ENCODE measurements around the gene EARS2. TPM values are rescaled to one million over a fixed set of nuclear protein-coding genes. Genes with fewer than 3 reads are reported as not detected.
"Not testable (repeated sequence)": the region's sequence is repeated elsewhere in the genome, so short reads cannot be mapped to it uniquely, and the experiment has no call there.

EARS2 gene
- polyA plus RNA-seq, 2 donors, result 12.1 to 12.8 TPM

DNA sequence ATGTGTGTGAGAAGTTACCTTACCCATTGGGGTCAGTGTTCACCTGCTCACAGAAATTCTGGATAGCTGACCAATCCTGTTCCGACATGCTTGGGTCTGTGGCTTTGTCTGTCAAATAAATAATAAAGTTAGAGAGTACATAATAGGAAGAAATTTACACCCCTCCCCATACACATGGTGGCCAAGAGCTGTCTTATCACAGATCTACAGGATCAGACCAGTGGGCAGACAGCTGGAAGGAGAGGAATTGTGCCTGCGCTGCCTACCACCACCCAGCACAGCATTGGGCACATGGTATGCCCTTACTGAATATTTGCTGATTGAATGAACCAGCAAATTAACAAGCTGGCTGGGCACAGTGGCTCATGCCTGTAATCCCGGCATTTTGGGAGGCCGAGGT is 61.5 kb downstream of the EARS2 start:
- Histone ChIP-seq H3K9me3 (ENCODE audit: control insufficient read depth in 2 of 2, insufficient read depth in 1 of 2, low read depth in 1 of 2, low read length in 1 of 2) (no peaks in the 10 kb centered on the region), H3K27ac (ENCODE audit: low read depth in 2 of 2, low read length in 1 of 2) (no peak overlapping the region), H3K4me3 (ENCODE audit: low read depth in 1 of 2, low read length in 2 of 2) (no peak overlapping the region), H3K27me3 (ENCODE audit: control insufficient read depth in 1 of 2, insufficient read depth in 2 of 2, low read length in 2 of 2) (no peaks in the 10 kb centered on the region), H3K4me1 (ENCODE audit: control insufficient read depth in 2 of 2, insufficient read depth in 2 of 2, low read length in 1 of 2) (peaks cover 2 to 20% of the 10 kb centered on the region in 2 donors), H3K36me3 (ENCODE audit: control insufficient read depth in 2 of 2, insufficient read depth in 2 of 2, low read length in 1 of 2) (peaks cover 11 to 18% of the 10 kb centered on the region in 2 donors)
- WGBS, 2 donors, result 94 to 96% methylated on average over 4 of the region's 4 CpGs

DNA sequence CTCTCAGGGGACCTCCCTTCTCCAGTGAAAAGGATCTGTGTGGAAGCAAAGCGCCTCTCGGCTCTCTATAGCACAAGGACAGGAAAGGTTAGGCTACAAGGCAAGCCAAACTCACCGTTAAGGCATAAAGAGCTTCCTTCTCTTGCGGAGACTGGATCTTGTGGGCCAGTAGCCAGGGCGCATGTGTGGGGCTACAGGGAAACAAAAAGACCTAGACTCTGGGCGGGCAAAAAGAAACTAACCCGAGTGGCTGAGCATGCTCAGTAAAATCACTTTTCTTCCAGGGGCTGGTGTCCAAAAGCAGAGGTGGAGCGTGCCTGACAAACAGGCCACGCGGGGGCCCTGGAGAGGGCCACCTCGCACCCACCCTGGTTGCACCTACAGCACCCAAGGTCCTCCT is 63.0 kb downstream of the EARS2 start:
- Histone ChIP-seq H3K9me3 (ENCODE audit: control insufficient read depth in 2 of 2, insufficient read depth in 1 of 2, low read depth in 1 of 2, low read length in 1 of 2) (no peaks in the 10 kb centered on the region), H3K27me3 (ENCODE audit: control insufficient read depth in 1 of 2, insufficient read depth in 2 of 2, low read length in 2 of 2) (no peaks in the 10 kb centered on the region), H3K27ac (ENCODE audit: low read depth in 2 of 2, low read length in 1 of 2) (peak overlapping the region in 1 of 2 donors; percentile 47), H3K4me3 (ENCODE audit: low read depth in 1 of 2, low read length in 2 of 2) (no peak overlapping the region), H3K36me3 (ENCODE audit: control insufficient read depth in 2 of 2, insufficient read depth in 2 of 2, low read length in 1 of 2) (peaks cover 11 to 20% of the 10 kb centered on the region in 2 donors), H3K4me1 (ENCODE audit: control insufficient read depth in 2 of 2, insufficient read depth in 2 of 2, low read length in 1 of 2) (peaks cover 2 to 14% of the 10 kb centered on the region in 2 donors)
- WGBS, 2 donors, result 80 to 90% methylated on average over 11 of the region's 11 CpGs

DNA sequence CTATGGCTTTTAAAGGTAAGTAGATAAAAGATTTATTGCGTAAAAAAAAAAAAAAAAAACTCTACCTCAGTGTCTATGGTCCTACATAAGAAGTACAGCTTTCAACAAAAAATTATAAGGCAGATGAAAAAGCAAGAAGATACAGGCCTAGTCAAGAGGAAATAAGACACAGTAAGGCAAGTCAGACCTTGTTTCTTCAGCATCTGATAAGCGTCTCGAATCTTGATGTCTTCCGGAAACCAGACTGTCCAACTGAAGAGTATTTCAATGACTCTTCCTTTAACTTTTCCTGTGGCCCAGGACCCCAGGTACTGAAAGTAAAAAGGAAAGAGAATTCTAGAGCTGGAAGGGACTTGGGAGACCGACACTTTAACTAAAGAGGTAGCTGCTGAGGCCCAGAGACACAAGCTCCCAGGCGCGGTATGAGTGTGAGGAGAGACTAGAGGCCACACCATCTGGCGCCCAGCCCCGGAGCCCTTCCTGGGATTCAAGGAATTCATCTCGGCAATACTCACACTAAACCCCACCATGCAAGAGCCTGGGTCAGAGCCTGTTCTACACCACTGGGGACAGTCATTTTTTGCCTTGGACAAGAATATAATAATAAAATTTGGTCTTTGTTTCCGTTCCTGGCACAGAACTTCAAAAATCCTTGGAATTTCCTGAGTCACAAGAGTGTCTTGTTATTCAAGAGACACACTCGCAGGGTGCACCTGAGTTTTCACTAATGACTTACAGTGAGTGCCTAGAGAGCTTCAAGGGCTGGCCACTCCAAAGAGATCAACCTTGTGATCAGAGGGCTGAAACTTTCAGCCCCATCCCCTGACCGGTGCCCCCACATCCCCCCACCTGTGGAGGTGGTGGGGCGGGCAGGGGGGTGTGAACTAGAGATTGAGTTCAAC is 65.4 kb downstream of the EARS2 start:
- WGBS, 2 donors, result 67 to 69% methylated on average over 14 of the region's 14 CpGs
- H3K36me3 ChIP-seq (ENCODE audit: control insufficient read depth in 2 of 2, insufficient read depth in 2 of 2, low read length in 1 of 2), result peaks cover 20 to 36% of the 10 kb centered on the region in 2 donors
- H3K27ac ChIP-seq (ENCODE audit: low read depth in 2 of 2, low read length in 1 of 2), result peak overlapping the region; percentile 6 to 76

DNA sequence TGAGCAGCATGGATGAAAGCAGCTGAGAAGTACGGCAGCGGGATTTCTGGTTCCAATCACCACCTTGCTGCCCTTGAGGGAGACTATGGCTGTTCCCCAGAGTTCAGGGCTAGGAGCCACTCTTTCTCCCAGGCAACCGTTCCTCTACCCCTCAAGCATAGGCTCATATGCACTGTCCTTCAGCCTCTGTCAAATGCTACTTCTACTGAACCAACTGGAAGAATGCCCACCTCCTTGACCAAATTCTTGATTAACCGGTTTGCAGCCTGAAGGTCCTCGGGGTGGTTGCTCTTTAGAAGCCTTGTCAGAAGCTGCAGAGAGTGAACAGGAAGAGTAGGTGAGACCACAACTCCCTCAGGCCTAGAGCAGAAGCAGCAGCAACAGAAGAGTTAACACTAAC is 70.7 kb downstream of the EARS2 start:
- peaks cover 26 to 40% of the 10 kb centered on the region in 2 donors for H3K36me3 ChIP-seq (ENCODE audit: control insufficient read depth in 2 of 2, insufficient read depth in 2 of 2, low read length in 1 of 2)
- H3K27ac ChIP-seq (ENCODE audit: low read depth in 2 of 2, low read length in 1 of 2), result no peak overlapping the region
- H3K9me3 ChIP-seq (ENCODE audit: control insufficient read depth in 2 of 2, insufficient read depth in 1 of 2, low read depth in 1 of 2, low read length in 1 of 2), result no peaks in the 10 kb centered on the region
- WGBS, 2 donors, result 55 to 61% methylated on average over 5 of the region's 5 CpGs
- no peaks in the 10 kb centered on the region for H3K27me3 ChIP-seq (ENCODE audit: control insufficient read depth in 1 of 2, insufficient read depth in 2 of 2, low read length in 2 of 2)
- no peak overlapping the region for H3K4me3 ChIP-seq (ENCODE audit: low read depth in 1 of 2, low read length in 2 of 2)
- H3K4me1 ChIP-seq (ENCODE audit: control insufficient read depth in 2 of 2, insufficient read depth in 2 of 2, low read length in 1 of 2), result peaks cover 0 to 3% of the 10 kb centered on the region in 2 donors

More for the DNA sequence above, 65.4 kb downstream of the EARS2 start:
- Histone ChIP-seq H3K4me3 (ENCODE audit: low read depth in 1 of 2, low read length in 2 of 2) (no peak overlapping the region), H3K9me3 (ENCODE audit: control insufficient read depth in 2 of 2, insufficient read depth in 1 of 2, low read depth in 1 of 2, low read length in 1 of 2) (no peaks in the 10 kb centered on the region), H3K4me1 (ENCODE audit: control insufficient read depth in 2 of 2, insufficient read depth in 2 of 2, low read length in 1 of 2) (peaks cover 5 to 7% of the 10 kb centered on the region in 2 donors), H3K27me3 (ENCODE audit: control insufficient read depth in 1 of 2, insufficient read depth in 2 of 2, low read length in 2 of 2) (no peaks in the 10 kb centered on the region)

DNA sequence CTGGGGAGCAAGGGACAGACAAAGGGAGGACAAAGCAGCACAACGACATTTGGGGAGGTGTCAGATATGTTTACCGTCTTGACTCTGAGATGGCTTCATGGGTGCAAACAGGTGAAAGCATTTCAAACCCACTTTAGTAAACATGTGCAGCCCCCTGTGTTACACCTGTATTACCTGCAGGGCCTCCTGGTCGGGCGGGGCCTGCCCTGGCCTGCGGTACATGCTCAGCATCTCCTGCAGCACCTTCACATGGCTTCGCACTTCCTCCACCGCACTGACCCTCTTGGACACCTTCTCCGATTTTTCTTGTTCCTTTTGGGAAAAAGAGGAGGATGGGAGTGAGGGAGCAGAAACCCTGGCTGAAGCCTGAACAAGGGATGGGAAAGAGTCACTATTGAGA is 71.3 kb downstream of the EARS2 start:
- Histone ChIP-seq H3K9me3 (ENCODE audit: control insufficient read depth in 2 of 2, insufficient read depth in 1 of 2, low read depth in 1 of 2, low read length in 1 of 2) (no peaks in the 10 kb centered on the region), H3K36me3 (ENCODE audit: control insufficient read depth in 2 of 2, insufficient read depth in 2 of 2, low read length in 1 of 2) (peaks cover 26 to 41% of the 10 kb centered on the region in 2 donors), H3K4me1 (ENCODE audit: control insufficient read depth in 2 of 2, insufficient read depth in 2 of 2, low read length in 1 of 2) (peaks cover 0 to 3% of the 10 kb centered on the region in 2 donors), H3K27me3 (ENCODE audit: control insufficient read depth in 1 of 2, insufficient read depth in 2 of 2, low read length in 2 of 2) (no peaks in the 10 kb centered on the region), H3K4me3 (ENCODE audit: low read depth in 1 of 2, low read length in 2 of 2) (no peak overlapping the region), H3K27ac (ENCODE audit: low read depth in 2 of 2, low read length in 1 of 2) (no peak overlapping the region)
- 94 to 95% methylated on average over 8 of the region's 8 CpGs for WGBS, 2 donors

DNA sequence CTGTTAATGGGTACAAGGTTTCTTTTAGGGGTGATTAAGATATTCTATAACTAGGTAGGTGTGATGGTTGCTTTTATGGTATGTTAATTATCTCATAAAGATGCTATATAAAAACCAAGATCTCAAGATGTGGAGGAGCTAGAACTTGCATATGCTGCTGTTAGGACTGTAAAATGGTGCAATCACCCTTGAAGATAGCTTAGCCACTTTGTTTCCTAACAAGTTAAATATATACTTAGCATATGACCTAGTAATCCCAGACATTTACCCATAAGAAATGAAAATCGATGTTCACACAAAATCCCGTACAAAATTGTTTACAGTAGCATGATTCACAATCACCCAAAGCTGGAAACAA is 71.9 kb downstream of the EARS2 start:
- H3K27me3 ChIP-seq (ENCODE audit: control insufficient read depth in 1 of 2, insufficient read depth in 2 of 2, low read length in 2 of 2), result no peaks in the 10 kb centered on the region
- 75 to 84% methylated on average over 2 of the region's 2 CpGs for WGBS, 2 donors
- H3K9me3 ChIP-seq (ENCODE audit: control insufficient read depth in 2 of 2, insufficient read depth in 1 of 2, low read depth in 1 of 2, low read length in 1 of 2), result no peaks in the 10 kb centered on the region
- H3K36me3 ChIP-seq (ENCODE audit: control insufficient read depth in 2 of 2, insufficient read depth in 2 of 2, low read length in 1 of 2), result peaks cover 26 to 46% of the 10 kb centered on the region in 2 donors
- H3K27ac ChIP-seq (ENCODE audit: low read depth in 2 of 2, low read length in 1 of 2), result no peak overlapping the region
- H3K4me1 ChIP-seq (ENCODE audit: control insufficient read depth in 2 of 2, insufficient read depth in 2 of 2, low read length in 1 of 2), result peaks cover 0 to 3% of the 10 kb centered on the region in 2 donors
- H3K4me3 ChIP-seq (ENCODE audit: low read depth in 1 of 2, low read length in 2 of 2), result no peak overlapping the region

DNA sequence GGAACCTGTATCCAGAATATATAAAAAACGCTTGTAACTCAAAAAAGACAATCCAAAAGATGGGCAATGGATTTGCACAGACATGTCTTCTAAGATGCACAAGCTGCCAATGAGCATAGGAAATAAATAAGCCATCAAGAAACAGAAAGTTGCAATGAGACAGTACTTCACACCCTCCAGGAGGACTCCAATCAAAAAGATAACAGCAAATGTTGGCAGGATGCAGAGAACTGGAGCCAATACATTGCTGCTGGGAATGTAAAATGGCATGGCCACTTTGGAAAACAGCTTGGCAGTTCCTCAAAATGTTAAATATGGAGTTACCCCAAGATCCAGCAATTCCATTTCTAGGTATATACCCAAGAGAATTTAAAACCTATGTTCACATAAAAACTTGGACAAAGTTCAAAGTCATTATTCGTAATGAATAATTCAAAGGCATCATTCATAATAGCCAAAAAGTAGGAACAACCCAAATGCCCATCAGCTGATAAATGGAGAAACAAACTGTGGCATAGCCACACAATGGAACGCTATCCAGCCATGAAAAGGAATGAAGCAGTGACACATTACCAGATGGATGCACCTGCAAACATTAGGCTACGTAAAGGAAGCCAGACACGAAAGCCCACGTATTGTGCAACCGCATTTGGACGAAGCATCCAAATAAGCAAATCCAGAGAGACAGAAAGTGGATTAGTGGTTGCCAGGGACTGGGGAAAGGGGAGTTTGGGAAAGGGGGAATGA is 72.5 kb downstream of the EARS2 start:
- H3K4me1 ChIP-seq (ENCODE audit: control insufficient read depth in 2 of 2, insufficient read depth in 2 of 2, low read length in 1 of 2), result peaks cover 0 to 3% of the 10 kb centered on the region in 2 donors
- H3K4me3 ChIP-seq (ENCODE audit: low read depth in 1 of 2, low read length in 2 of 2), result no peak overlapping the region
- peaks cover 0 to under 1% of the 10 kb centered on the region in 2 donors for H3K9me3 ChIP-seq (ENCODE audit: control insufficient read depth in 2 of 2, insufficient read depth in 1 of 2, low read depth in 1 of 2, low read length in 1 of 2)
- H3K36me3 ChIP-seq (ENCODE audit: control insufficient read depth in 2 of 2, insufficient read depth in 2 of 2, low read length in 1 of 2), result peaks cover 29 to 49% of the 10 kb centered on the region in 2 donors
- 76% methylated on average over 8 of the region's 8 CpGs for WGBS, 2 donors
- H3K27me3 ChIP-seq (ENCODE audit: control insufficient read depth in 1 of 2, insufficient read depth in 2 of 2, low read length in 2 of 2), result no peaks in the 10 kb centered on the region
- no peak overlapping the region for H3K27ac ChIP-seq (ENCODE audit: low read depth in 2 of 2, low read length in 1 of 2)

DNA sequence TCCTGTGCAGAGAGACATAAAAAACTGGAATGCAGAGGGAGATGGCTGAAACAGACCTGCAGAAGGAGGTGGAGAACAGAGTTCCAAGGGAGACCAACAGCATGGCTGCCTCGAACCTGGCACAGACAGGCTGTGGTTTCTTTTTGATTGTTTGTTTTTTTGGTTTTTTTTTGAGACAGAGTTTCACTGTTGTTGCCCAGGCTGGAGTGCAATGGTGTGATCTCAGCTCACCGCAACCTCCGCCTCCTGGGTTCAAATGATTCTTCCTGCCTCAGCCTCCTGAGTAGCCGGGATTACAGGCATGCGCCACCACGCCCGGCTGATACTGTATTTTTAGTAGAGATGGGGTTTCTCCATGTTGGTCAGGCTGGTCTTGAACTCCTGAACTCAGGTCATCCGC is 73.7 kb downstream of the EARS2 start:
- not testable (repeated sequence) for H3K27ac ChIP-seq (ENCODE audit: low read depth in 2 of 2, low read length in 1 of 2); H3K4me1 ChIP-seq (ENCODE audit: control insufficient read depth in 2 of 2, insufficient read depth in 2 of 2, low read length in 1 of 2); H3K27me3 ChIP-seq (ENCODE audit: control insufficient read depth in 1 of 2, insufficient read depth in 2 of 2, low read length in 2 of 2); H3K9me3 ChIP-seq (ENCODE audit: control insufficient read depth in 2 of 2, insufficient read depth in 1 of 2, low read depth in 1 of 2, low read length in 1 of 2); H3K4me3 ChIP-seq (ENCODE audit: low read depth in 1 of 2, low read length in 2 of 2)
- 93 to 98% methylated on average over 8 of the region's 8 CpGs for WGBS, 2 donors
- H3K36me3 ChIP-seq (ENCODE audit: control insufficient read depth in 2 of 2, insufficient read depth in 2 of 2, low read length in 1 of 2), result peaks cover 37 to 57% of the 10 kb centered on the region in 2 donors

DNA sequence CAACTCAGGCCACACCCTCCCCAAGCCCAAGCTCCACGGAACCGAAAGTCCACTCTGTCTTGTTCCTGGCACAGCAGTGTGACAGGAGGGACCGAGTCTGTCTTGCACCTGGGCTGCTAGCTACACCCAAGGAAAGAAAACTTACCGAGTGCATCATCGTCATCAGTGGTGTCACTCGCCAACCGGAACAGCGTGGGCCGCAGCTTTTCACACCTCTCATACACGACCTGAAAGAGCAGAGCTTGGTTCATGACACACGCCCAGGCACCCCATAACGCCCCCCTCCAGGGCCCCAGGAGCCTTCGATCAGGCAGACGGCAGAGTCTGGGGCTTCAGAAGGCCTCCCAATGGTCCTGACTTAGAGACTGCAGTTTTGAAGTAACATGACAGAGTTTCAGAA is 74.4 kb downstream of the EARS2 start:
- Histone ChIP-seq H3K27ac (ENCODE audit: low read depth in 2 of 2, low read length in 1 of 2) (no peak overlapping the region), H3K9me3 (ENCODE audit: control insufficient read depth in 2 of 2, insufficient read depth in 1 of 2, low read depth in 1 of 2, low read length in 1 of 2) (peaks cover 0 to 4% of the 10 kb centered on the region in 2 donors), H3K4me1 (ENCODE audit: control insufficient read depth in 2 of 2, insufficient read depth in 2 of 2, low read length in 1 of 2) (peaks cover 0 to 5% of the 10 kb centered on the region in 2 donors), H3K36me3 (ENCODE audit: control insufficient read depth in 2 of 2, insufficient read depth in 2 of 2, low read length in 1 of 2) (peaks cover 36 to 52% of the 10 kb centered on the region in 2 donors), H3K27me3 (ENCODE audit: control insufficient read depth in 1 of 2, insufficient read depth in 2 of 2, low read length in 2 of 2) (no peaks in the 10 kb centered on the region), H3K4me3 (ENCODE audit: low read depth in 1 of 2, low read length in 2 of 2) (no peak overlapping the region)
- 86 to 87% methylated on average over 14 of the region's 14 CpGs for WGBS, 2 donors

All from esophagus (tissue), 2 donors.